Measurements from ENCODE around the gene SS18L1. TPM values are rescaled to one million over a fixed set of nuclear protein-coding genes. Genes with fewer than 3 reads are reported as not detected.

The SS18L1 gene
- total RNA-seq, 1 donor from 2014 or later = 16.3 TPM

DNA sequence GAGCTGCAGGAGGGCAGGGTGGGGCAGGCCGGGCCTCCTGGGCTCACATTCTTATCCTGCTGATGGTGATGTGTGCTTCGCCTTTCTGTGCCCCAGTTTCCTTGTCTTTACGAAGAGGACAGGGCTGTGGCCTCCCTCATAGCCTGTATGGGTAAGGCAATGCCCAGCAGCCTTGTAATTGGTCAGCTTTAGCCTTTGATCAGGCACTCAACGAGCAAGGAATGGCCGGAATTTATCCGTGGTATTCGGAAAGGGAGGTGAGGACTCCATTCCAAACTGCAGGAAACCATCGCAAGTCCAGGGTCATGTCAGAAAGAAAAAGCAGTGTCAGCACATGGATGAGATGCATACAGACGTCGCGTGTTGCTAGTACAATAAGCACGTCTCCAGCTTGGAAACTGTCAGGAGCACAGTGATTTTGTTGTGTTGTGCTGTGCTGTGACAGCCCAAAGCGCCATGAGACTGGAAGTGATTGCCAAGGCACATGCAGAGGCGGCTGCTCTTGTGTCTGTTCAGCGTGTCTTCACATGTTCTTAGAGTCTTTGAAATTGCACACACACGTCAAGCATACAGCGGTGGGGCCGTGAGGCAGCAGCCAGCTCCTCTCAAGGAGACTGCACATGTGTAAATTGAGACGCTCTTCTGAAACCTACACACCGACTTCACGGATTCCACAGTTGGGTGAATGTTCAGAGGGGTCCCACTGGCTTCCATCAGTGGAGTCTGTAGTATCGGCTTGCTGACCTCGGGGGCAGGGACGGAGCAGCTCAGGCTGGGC lies 6.2 kb downstream of the SS18L1 start:
- Mint-ChIP-seq H3K4me3 (ENCODE audit: unreplicated experiment) (no peak overlapping the region), H3K27ac (ENCODE audit: unreplicated experiment) (peak overlapping the region; percentile 8), H3K9me3 (ENCODE audit: unreplicated experiment) (peaks cover 2% of the 10 kb centered on the region), H3K4me1 (ENCODE audit: low read depth, unreplicated experiment) (peaks cover 14% of the 10 kb centered on the region), H3K36me3 (ENCODE audit: low read depth, unreplicated experiment) (peaks cover 22% of the 10 kb centered on the region), H3K27me3 (ENCODE audit: low read depth, unreplicated experiment) (no peaks in the 10 kb centered on the region)
- Histone ChIP-seq H3K9me3 (ENCODE audit: insufficient read depth, low read depth, low read length) (no peaks in the 10 kb centered on the region), H4K20me1 (ENCODE audit: insufficient read depth, low read length) (peaks cover 97% of the 10 kb centered on the region), H2AFZ (ENCODE audit: low read depth, low read length) (no peak overlapping the region), H3K4me1 (ENCODE audit: insufficient read depth, low read length) (peaks cover 12% of the 10 kb centered on the region), H3K27me3 (ENCODE audit: insufficient read depth, low read length) (no peaks in the 10 kb centered on the region), H3K4me2 (ENCODE audit: low read length) (peak overlapping the region; percentile 4), H3K27ac (ENCODE audit: low read depth, low read length) (no peak overlapping the region), H3K36me3 (ENCODE audit: insufficient read depth, low read length) (no peaks in the 10 kb centered on the region), H3K79me2 (ENCODE audit: insufficient read depth, low read length) (peaks cover 99% of the 10 kb centered on the region), H3K9ac (ENCODE audit: low read length) (no peak overlapping the region), H3K4me3 (ENCODE audit: insufficient read depth, low read depth, low read length) (no peak overlapping the region)
- FAIRE-seq (no peak), DNase-seq (ENCODE audit: low read depth) (peak; percentile 39)
- TF ChIP-seq, protein P1, sequence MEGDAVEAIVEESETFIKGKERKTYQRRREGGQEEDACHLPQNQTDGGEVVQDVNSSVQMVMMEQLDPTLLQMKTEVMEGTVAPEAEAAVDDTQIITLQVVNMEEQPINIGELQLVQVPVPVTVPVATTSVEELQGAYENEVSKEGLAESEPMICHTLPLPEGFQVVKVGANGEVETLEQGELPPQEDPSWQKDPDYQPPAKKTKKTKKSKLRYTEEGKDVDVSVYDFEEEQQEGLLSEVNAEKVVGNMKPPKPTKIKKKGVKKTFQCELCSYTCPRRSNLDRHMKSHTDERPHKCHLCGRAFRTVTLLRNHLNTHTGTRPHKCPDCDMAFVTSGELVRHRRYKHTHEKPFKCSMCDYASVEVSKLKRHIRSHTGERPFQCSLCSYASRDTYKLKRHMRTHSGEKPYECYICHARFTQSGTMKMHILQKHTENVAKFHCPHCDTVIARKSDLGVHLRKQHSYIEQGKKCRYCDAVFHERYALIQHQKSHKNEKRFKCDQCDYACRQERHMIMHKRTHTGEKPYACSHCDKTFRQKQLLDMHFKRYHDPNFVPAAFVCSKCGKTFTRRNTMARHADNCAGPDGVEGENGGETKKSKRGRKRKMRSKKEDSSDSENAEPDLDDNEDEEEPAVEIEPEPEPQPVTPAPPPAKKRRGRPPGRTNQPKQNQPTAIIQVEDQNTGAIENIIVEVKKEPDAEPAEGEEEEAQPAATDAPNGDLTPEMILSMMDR (IDR thresholded peaks at IDR 0.05; ENCODE audit: insufficient read depth, low read depth, low read length) = no peak
- TF ChIP-seq EZH2 (IDR thresholded peaks at IDR 0.05; ENCODE audit: insufficient read depth, low read length) = no peak

DNA sequence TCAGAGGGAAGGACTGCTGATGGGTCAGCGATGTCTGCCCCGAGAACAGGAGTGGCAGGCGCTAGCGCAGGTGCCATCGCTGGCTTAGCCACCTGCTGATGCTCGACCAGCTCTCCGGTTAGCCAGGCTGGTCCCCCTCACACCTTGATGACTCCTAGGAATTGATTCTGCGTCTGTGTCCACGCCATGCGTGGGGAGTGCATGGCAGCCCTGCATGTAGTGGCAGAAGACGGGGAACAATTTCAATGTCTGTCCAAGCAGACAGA lies 6.7 kb downstream of the SS18L1 start:
- Mint-ChIP-seq H3K27me3 (ENCODE audit: low read depth, unreplicated experiment) (no peaks in the 10 kb centered on the region), H3K9me3 (ENCODE audit: unreplicated experiment) (peaks cover 3% of the 10 kb centered on the region), H3K4me1 (ENCODE audit: low read depth, unreplicated experiment) (peaks cover 11% of the 10 kb centered on the region), H3K36me3 (ENCODE audit: low read depth, unreplicated experiment) (peaks cover 25% of the 10 kb centered on the region), H3K27ac (ENCODE audit: unreplicated experiment) (peak overlapping the region; percentile 8), H3K4me3 (ENCODE audit: unreplicated experiment) (no peak overlapping the region)
- peaks cover 11% of the 10 kb centered on the region for H3K4me1 ChIP-seq (ENCODE audit: insufficient read depth, low read length)
- DNase-seq (ENCODE audit: low read depth) (no peak), FAIRE-seq (no peak)
- H3K9me3 ChIP-seq (ENCODE audit: insufficient read depth, low read depth, low read length) = no peaks in the 10 kb centered on the region
- no peaks in the 10 kb centered on the region for H3K36me3 ChIP-seq (ENCODE audit: insufficient read depth, low read length)
- H4K20me1 ChIP-seq (ENCODE audit: insufficient read depth, low read length) = peaks cover 97% of the 10 kb centered on the region
- H3K9ac ChIP-seq (ENCODE audit: low read length) = no peak overlapping the region
- no peak overlapping the region for H3K4me2 ChIP-seq (ENCODE audit: low read length)
- TF ChIP-seq, protein P1 (IDR thresholded peaks at IDR 0.05; ENCODE audit: insufficient read depth, low read depth, low read length) = no peak
- no peak for TF ChIP-seq EZH2 (IDR thresholded peaks at IDR 0.05; ENCODE audit: insufficient read depth, low read length)
- no peaks in the 10 kb centered on the region for H3K27me3 ChIP-seq (ENCODE audit: insufficient read depth, low read length)
- H3K27ac ChIP-seq (ENCODE audit: low read depth, low read length) = no peak overlapping the region
- no peak overlapping the region for H3K4me3 ChIP-seq (ENCODE audit: insufficient read depth, low read depth, low read length)
- peaks cover 98% of the 10 kb centered on the region for H3K79me2 ChIP-seq (ENCODE audit: insufficient read depth, low read length)
- H2AFZ ChIP-seq (ENCODE audit: low read depth, low read length) = no peak overlapping the region

DNA sequence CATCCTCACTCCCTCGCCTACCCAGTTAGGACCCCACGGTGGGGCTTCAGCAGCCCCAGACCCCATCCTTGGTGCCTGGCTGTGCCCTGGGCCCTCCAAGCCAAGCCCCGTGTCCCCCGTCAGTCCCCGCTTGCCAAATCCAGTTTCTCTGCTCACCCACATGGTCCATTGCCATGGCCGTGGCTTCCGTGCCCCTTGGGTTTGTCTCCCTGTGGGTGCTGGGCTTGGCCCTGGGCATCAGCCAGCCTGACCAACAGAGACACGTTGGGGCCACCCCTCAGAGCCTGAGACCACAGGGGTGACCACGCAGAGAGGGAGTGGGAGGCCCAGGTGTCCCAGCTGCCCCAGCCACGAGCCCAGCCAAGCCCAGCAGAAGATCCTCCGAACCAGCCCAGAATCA lies 7.7 kb downstream of the SS18L1 start:
- FAIRE-seq (no peak), DNase-seq (ENCODE audit: low read depth) (no peak)
- no peak overlapping the region for H3K27ac Mint-ChIP-seq (ENCODE audit: unreplicated experiment)
- H3K4me1 Mint-ChIP-seq (ENCODE audit: low read depth, unreplicated experiment) = peaks cover 11% of the 10 kb centered on the region
- Histone ChIP-seq H3K9me3 (ENCODE audit: insufficient read depth, low read depth, low read length) (no peaks in the 10 kb centered on the region), H3K79me2 (ENCODE audit: insufficient read depth, low read length) (peaks cover 98% of the 10 kb centered on the region), H3K4me1 (ENCODE audit: insufficient read depth, low read length) (peaks cover 18% of the 10 kb centered on the region), H3K4me2 (ENCODE audit: low read length) (no peak overlapping the region), H4K20me1 (ENCODE audit: insufficient read depth, low read length) (peaks cover 97% of the 10 kb centered on the region), H3K27me3 (ENCODE audit: insufficient read depth, low read length) (no peaks in the 10 kb centered on the region), H3K9ac (ENCODE audit: low read length) (no peak overlapping the region), H3K36me3 (ENCODE audit: insufficient read depth, low read length) (no peaks in the 10 kb centered on the region), H3K27ac (ENCODE audit: low read depth, low read length) (no peak overlapping the region), H2AFZ (ENCODE audit: low read depth, low read length) (no peak overlapping the region), H3K4me3 (ENCODE audit: insufficient read depth, low read depth, low read length) (no peak overlapping the region)
- peaks cover 31% of the 10 kb centered on the region for H3K36me3 Mint-ChIP-seq (ENCODE audit: low read depth, unreplicated experiment)
- TF ChIP-seq, protein P1 (IDR thresholded peaks at IDR 0.05; ENCODE audit: insufficient read depth, low read depth, low read length) = no peak
- no peak for TF ChIP-seq EZH2 (IDR thresholded peaks at IDR 0.05; ENCODE audit: insufficient read depth, low read length)
- no peaks in the 10 kb centered on the region for H3K27me3 Mint-ChIP-seq (ENCODE audit: low read depth, unreplicated experiment)
- peaks cover 3% of the 10 kb centered on the region for H3K9me3 Mint-ChIP-seq (ENCODE audit: unreplicated experiment)
- H3K4me3 Mint-ChIP-seq (ENCODE audit: unreplicated experiment) = no peak overlapping the region

Measured in astrocyte (in vitro differentiated cells and primary cell).